Lower lobe of right lung (tissue), 2 donors: ENCODE data around the gene PTPN6. TPM values are rescaled to one million over a fixed set of nuclear protein-coding genes. Genes with fewer than 3 reads are reported as not detected.
"Not testable (repeated sequence)": the region's sequence is repeated elsewhere in the genome, so short reads cannot be mapped to it uniquely, and the experiment has no call there.

Experiments
- ATAC-seq, 2 donors: fragments of 200-7000 bp; cut with Tn5 transposase; one replicate each; pipeline ENCODE4 v1.9.1; 2020 to 2022; ENCODE audit warnings: mild to moderate bottlenecking in 2 of 2, moderate library complexity in 2 of 2
- DNase-seq: peaks from one replicate; pipeline ENCODE4 v3.0.0-alpha.2; 2020
- H3K27ac ChIP-seq: fragments of 200-600 bp; one replicate; pipeline ENCODE4 v1.8.0; 2022
- H3K27me3 ChIP-seq: fragments of 200-600 bp; one replicate; pipeline ENCODE4 v1.8.0; 2022; ENCODE audit warnings: low read depth
- H3K36me3 ChIP-seq: fragments of 200-600 bp; one replicate; pipeline ENCODE4 v1.8.0; 2022; ENCODE audit warnings: mild to moderate bottlenecking
- H3K4me1 ChIP-seq: fragments of 200-600 bp; one replicate; pipeline ENCODE4 v1.8.0; 2022
- H3K4me3 ChIP-seq: fragments of 200-600 bp; one replicate; pipeline ENCODE4 v1.8.0; 2022; ENCODE audit warnings: mild to moderate bottlenecking
- H3K9me3 ChIP-seq: fragments of 200-600 bp; one replicate; pipeline ENCODE4 v1.8.0; 2022
- CTCF ChIP-seq: fragments of 200-600 bp; IDR thresholded peaks from one replicate; pipeline ENCODE4 v1.8.0; 2022; ENCODE audit warnings: antibody characterized with exemption, mild to moderate bottlenecking
- intact Hi-C: fragments of 100-400 bp; cut with DNase I; formaldehyde crosslinking; loops from one replicate; pipeline ENCODE4 v1.11.0; 2022
- long read RNA-seq: library from polyadenylated mRNA; unstranded; transcript quantifications from one replicate; pipeline ENCODE4 v2.0.0, GENCODE V29; 2021
- total RNA-seq: library from RNA; stranded (reverse); fragmentation: NEBNext Ultra II Directional; extraction: Animal tissue kit (Norgen Biotek cat#: 25700); gene quantifications from one replicate; pipeline ENCODE4 v1.2.1, GENCODE V29; 2021
- donor health status: DM: no; HTN: yes; CAD: no; lungs with severe emphysema.

PTPN6 gene
- total RNA-seq: 209 TPM
- long read RNA-seq, transcript PTPN6-202 (16 exons, 2,159 nt): minor isoform, 6 of 350 reads
- long read RNA-seq, transcript PTPN6-201 (16 exons, 2,245 nt): major isoform, 227 of 350 reads
- long read RNA-seq, partial matches to known transcripts: 72 of 350 reads
- long read RNA-seq, other reads (novel, unspliced or antisense): 40 of 350 reads

GRCh38 chr12:6950811-6951540, at the start of gene PTPN6:
Gene PTPN6 (plus strand): TSS chr12:6951356. CDS start chr12:6951513, 157 bp downstream.
- peak within 1 kb of the TSS; percentile 65 for H3K4me3 ChIP-seq
- H3K36me3 ChIP-seq: peaks cover 24% of the 10 kb centered on the region
- intact Hi-C loops: no loop called here
- DNase-seq (peak; percentile 92), ATAC-seq (peak; percentile 37 to 67)
- no peak for TF ChIP-seq CTCF
- no peaks in the 10 kb centered on the region for H3K27me3 ChIP-seq
- H3K9me3 ChIP-seq: no peaks in the 10 kb centered on the region
- peaks cover 58% of the 10 kb centered on the region for H3K4me1 ChIP-seq
- peak within 1 kb of the TSS; percentile 79 for H3K27ac ChIP-seq

DNA sequence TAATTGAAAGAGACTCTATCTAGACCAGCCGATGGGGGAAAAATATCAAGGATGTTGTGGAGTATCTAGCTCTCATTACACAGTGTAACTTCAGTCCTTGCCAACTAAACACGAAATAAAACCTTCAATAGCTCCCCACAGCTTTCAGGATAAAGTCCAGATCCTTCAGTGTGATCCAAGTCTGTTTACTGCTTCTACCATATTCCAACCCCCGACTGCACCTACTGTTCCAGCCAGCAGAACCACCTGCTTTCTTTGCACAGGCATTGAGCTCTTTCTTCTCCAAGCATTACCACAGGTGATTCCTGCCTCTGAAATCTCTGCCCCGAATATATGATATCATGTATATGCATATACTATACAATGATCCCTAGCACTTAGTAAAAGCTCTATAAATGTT, 48.7 kb upstream of the PTPN6 start:
- no peak overlapping the region for H3K27ac ChIP-seq
- no peaks in the 10 kb centered on the region for H3K9me3 ChIP-seq
- intact Hi-C loops: no loop called here
- DNase-seq (no peak), ATAC-seq (no peak)
- H3K4me1 ChIP-seq: peaks cover 21% of the 10 kb centered on the region
- H3K36me3 ChIP-seq: peaks cover 5% of the 10 kb centered on the region
- no peak for TF ChIP-seq CTCF
- H3K27me3 ChIP-seq: no peaks in the 10 kb centered on the region
- no peak overlapping the region for H3K4me3 ChIP-seq

DNA sequence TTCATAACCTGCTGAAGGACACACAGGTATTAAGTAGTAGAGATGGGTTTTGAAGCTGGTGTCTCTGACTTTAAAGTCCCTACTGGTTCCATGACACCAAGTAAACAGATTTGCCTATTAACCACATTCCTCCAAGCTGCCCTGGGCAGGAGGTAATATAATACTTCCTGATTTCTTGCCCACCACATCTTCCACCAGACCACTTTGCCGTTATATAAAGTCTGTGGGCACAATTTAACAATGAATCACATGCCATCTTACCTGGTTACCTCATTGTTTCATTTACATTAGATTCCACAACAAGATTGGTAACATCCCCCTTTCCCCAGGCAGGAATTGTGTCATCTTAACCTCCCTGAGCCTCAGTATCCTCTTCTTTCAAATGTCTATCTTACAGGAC, 47.4 kb upstream of the PTPN6 start:
- DNase-seq (no peak), ATAC-seq (no peak)
- Histone ChIP-seq H3K36me3 (peaks cover 5% of the 10 kb centered on the region), H3K27me3 (no peaks in the 10 kb centered on the region), H3K4me1 (peaks cover 21% of the 10 kb centered on the region), H3K27ac (no peak overlapping the region), H3K4me3 (no peak overlapping the region), H3K9me3 (no peaks in the 10 kb centered on the region)
- no peak for TF ChIP-seq CTCF
- intact Hi-C loops: no loop called here

GRCh38 chr12:6904280-6905276, 46.6 kb upstream of the PTPN6 start, which contains the start of gene LRRC23:
Gene LRRC23 (plus strand): TSS chr12:6904822. CDS start chr12:6905634, 812 bp downstream.
- DNase-seq (peak; percentile 98), ATAC-seq (peak; percentile 96 to 98)
- TF ChIP-seq CTCF: no peak
- no peaks in the 10 kb centered on the region for H3K27me3 ChIP-seq
- peak within 1 kb of the TSS; percentile 82 for H3K27ac ChIP-seq
- H3K4me3 ChIP-seq: peak within 1 kb of the TSS; percentile 68
- peaks cover 16% of the 10 kb centered on the region for H3K4me1 ChIP-seq
- H3K9me3 ChIP-seq: no peaks in the 10 kb centered on the region
- peaks cover 5% of the 10 kb centered on the region for H3K36me3 ChIP-seq
- intact Hi-C loops: no loop called here

- peak; percentile 24 for DNase-seq
- no peak for ATAC-seq
- Histone ChIP-seq H3K4me1 (peaks cover 13% of the 10 kb centered on the region), H3K4me3 (peak overlapping the region; percentile 68), H3K27ac (peak overlapping the region; percentile 82), H3K9me3 (no peaks in the 10 kb centered on the region), H3K36me3 (peaks cover 5% of the 10 kb centered on the region), H3K27me3 (no peaks in the 10 kb centered on the region)
- intact Hi-C loops: no loop called here
- no peak for TF ChIP-seq CTCF
Measured at GRCh38 chr12:6905414-6906040, 45.6 kb upstream of the PTPN6 start.

DNA sequence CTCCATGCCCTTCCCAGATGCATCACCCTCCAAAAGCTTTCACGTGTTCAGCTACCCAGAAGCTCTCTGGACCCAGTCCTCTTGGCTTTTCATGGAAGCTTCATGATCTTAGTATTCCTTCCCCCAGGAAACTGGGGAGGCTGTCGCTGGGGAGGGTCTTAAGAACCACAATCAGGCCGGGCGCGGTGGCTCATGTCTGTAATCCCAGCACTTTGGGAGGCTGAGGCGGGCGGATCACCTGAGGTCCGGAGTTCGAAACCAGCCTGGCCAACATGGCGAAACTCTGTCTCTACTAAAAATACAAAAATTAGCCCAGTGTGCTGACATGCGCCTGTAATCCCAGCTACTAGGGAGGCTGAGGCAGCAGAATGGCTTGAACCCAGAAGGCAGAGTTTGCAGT, 43.0 kb upstream of the PTPN6 start:
- ATAC-seq, H3K27me3 ChIP-seq, H3K36me3 ChIP-seq, H3K4me3 ChIP-seq, H3K27ac ChIP-seq, intact Hi-C loops, H3K9me3 ChIP-seq: not testable (repeated sequence)
- DNase-seq: peak; percentile 28
- peaks cover 13% of the 10 kb centered on the region for H3K4me1 ChIP-seq
